A673 (cell line): ENCODE results near the gene PDGFC. TPM values are rescaled to one million over a fixed set of nuclear protein-coding genes. Genes with fewer than 3 reads are reported as not detected.

ENCODE experiments used
- BruUV-seq: library from RNA; stranded (reverse); fragments of 400-500 nt; replicated peaks from 2 replicates; lab custom pipeline; 2021; lab: Mats Ljungman, UMichigan
- CTCF ChIA-PET: fragments of 300-600 bp; sonication (Branson Sonifier 250); formaldehyde crosslinking; loops from one replicate; lab custom pipeline; 2022; ENCODE audit warnings: antibody characterized with exemption; lab: Charles Lee
- POLR2A ChIA-PET: fragments of 300-600 bp; sonication (Branson Sonifier 250); formaldehyde crosslinking; loops from one replicate; lab custom pipeline; 2022; ENCODE audit warnings: antibody characterized with exemption; ENCODE audit not compliant: low non-redundant PET; lab: Charles Lee
- DNase-seq: peaks from one replicate; pipeline ENCODE4 v3.0.0-alpha.2; 2015; ENCODE audit warnings: low spot score
- H3K27ac ChIP-seq: fragments of 200-600 bp; sonication (generic); 2 replicates; pipeline ENCODE4 v1.5.1; 2016; ENCODE audit warnings: mixed run types, low read depth, mild to moderate bottlenecking, mixed read lengths, antibody characterized with exemption, low read length; ENCODE audit not compliant: poor library complexity, severe bottlenecking
- H3K27me3 ChIP-seq: fragments of 200-600 bp; sonication (generic); replicated peaks from 2 replicates; pipeline ENCODE4 v1.6.1; 2017; ENCODE audit warnings: mixed run types, low read depth, mild to moderate bottlenecking, mixed read lengths, antibody characterized with exemption, low read length; ENCODE audit not compliant: insufficient read depth, poor library complexity
- H3K36me3 ChIP-seq: fragments of 200-600 bp; sonication (generic); 2 replicates; pipeline ENCODE4 v1.6.1; 2016; ENCODE audit warnings: mixed run types, mild to moderate bottlenecking, mixed read lengths, antibody characterized with exemption, low read length; ENCODE audit not compliant: insufficient read depth, poor library complexity, severe bottlenecking
- H3K4me1 ChIP-seq: fragments of 200-600 bp; sonication (generic); 2 replicates; pipeline ENCODE4 v1.6.1; 2017; ENCODE audit warnings: mixed run types, mild to moderate bottlenecking, mixed read lengths, antibody characterized with exemption, low read length; ENCODE audit not compliant: insufficient read depth, poor library complexity, severe bottlenecking
- H3K4me3 ChIP-seq: fragments of 200-600 bp; sonication (generic); 2 replicates; pipeline ENCODE4 v1.5.1; 2016; ENCODE audit warnings: low read depth, mixed run types, mild to moderate bottlenecking, mixed read lengths, low read length; ENCODE audit not compliant: poor library complexity, severe bottlenecking
- H3K9me3 ChIP-seq: fragments of 200-600 bp; sonication (generic); 2 replicates; pipeline ENCODE4 v1.6.1; 2016; ENCODE audit warnings: mixed run types, low read depth, mild to moderate bottlenecking, mixed read lengths, antibody characterized with exemption, low read length; ENCODE audit not compliant: poor library complexity, severe bottlenecking
- EZH2 ChIP-seq: fragments of 200-600 bp; sonication (generic); IDR thresholded peaks from 2 replicates; pipeline ENCODE4 v1.6.1; 2017; ENCODE audit warnings: borderline replicate concordance, low read depth, mild to moderate bottlenecking, mixed read lengths, antibody characterized with exemption, low read length; ENCODE audit not compliant: poor library complexity, severe bottlenecking
- intact Hi-C: fragments of 100-400 bp; cut with micrococcal nuclease; formaldehyde crosslinking; loops from one replicate; pipeline ENCODE4 v1.10.0; 2022; ENCODE audit not compliant: unreplicated experiment
- total RNA-seq: library from RNA; stranded (reverse); gene quantifications from 2 replicates; pipeline ENCODE4 v1.2.3, GENCODE V29; 2021
- TF ChIP-seq, protein P1 (sequence below): fragments of 300-800, 200-600 bp; sonication (generic); conservative IDR thresholded peaks from 2 replicates; pipeline ENCODE4 v1.5.1; 2017; ENCODE audit warnings: low read depth, mild to moderate bottlenecking, antibody characterized with exemption, low read length, moderate library complexity, mixed read lengths

The PDGFC gene
- total RNA-seq, 1 experiment from 2014 or later: 28.0 TPM

GRCh38 chr4:156898373-156899117, 73.1 kb downstream of the PDGFC start:
- H3K36me3 ChIP-seq: no peaks in the 10 kb centered on the region
- intact Hi-C loops: no loop called here
- TF ChIP-seq, protein P1, sequence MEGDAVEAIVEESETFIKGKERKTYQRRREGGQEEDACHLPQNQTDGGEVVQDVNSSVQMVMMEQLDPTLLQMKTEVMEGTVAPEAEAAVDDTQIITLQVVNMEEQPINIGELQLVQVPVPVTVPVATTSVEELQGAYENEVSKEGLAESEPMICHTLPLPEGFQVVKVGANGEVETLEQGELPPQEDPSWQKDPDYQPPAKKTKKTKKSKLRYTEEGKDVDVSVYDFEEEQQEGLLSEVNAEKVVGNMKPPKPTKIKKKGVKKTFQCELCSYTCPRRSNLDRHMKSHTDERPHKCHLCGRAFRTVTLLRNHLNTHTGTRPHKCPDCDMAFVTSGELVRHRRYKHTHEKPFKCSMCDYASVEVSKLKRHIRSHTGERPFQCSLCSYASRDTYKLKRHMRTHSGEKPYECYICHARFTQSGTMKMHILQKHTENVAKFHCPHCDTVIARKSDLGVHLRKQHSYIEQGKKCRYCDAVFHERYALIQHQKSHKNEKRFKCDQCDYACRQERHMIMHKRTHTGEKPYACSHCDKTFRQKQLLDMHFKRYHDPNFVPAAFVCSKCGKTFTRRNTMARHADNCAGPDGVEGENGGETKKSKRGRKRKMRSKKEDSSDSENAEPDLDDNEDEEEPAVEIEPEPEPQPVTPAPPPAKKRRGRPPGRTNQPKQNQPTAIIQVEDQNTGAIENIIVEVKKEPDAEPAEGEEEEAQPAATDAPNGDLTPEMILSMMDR: no peak
- TF ChIP-seq EZH2: no peak
- no peak overlapping the region for H3K27ac ChIP-seq
- CTCF ChIA-PET: interaction anchor here (0.7 to 0.9 kb wide), 2 partner anchors 16 to 70 kb away, joined by 3 to 4 read pairs; no protein-coding TSS in a partner anchor
- POLR2A ChIA-PET: no interaction called here
- no peak overlapping the region for H3K4me3 ChIP-seq
- H3K9me3 ChIP-seq: no peaks in the 10 kb centered on the region
- peak; percentile 39 for DNase-seq
- H3K27me3 ChIP-seq: no peaks in the 10 kb centered on the region
- H3K4me1 ChIP-seq: peaks cover 28% of the 10 kb centered on the region
- BruUV-seq: no TSS peak

DNA sequence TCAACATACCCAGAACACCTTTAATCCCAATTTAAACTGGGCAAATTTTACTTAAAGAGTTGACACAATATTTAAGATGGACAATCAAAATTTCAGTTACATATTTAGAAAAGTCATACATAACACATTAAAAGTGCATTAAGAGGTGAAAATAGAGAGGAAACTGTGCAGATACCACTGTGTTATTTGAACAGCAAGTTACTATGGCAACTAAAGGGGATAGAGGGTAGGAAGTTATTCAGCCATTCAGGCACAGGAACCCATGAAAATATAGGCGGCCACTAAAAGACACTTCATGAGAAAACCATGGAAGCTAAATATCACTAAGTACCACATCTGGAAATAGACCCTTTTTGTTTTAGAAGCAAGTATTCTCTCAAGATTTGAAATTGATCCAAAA, 75.1 kb downstream of the PDGFC start:
- H3K9me3 ChIP-seq: no peaks in the 10 kb centered on the region
- TF ChIP-seq, protein P1: no peak
- TF ChIP-seq EZH2: no peak
- ChIA-PET POLR2A (no interaction called here), CTCF (no interaction called here)
- no peak overlapping the region for H3K27ac ChIP-seq
- intact Hi-C loops: no loop called here
- peaks cover 28% of the 10 kb centered on the region for H3K4me1 ChIP-seq
- no peak overlapping the region for H3K4me3 ChIP-seq
- no peak for DNase-seq
- BruUV-seq: no TSS peak
- H3K27me3 ChIP-seq: no peaks in the 10 kb centered on the region
- no peaks in the 10 kb centered on the region for H3K36me3 ChIP-seq

DNA sequence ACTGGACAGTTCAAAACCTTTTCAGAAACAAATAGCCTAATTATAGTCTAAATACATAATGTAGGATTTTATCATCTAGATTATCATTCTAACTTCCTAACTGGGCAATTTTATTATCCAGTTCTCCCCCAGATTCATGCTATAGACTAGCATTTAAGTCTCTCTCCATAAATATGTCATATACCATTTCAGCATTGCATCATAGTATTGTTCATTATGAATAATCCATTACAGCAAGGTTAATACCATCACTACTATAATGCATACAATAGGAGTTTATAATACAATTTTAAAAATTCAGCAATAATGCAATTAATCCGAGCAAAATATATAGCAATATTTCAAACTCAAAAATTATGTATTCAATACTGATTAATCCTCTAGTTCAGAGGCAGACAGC, 77.4 kb downstream of the PDGFC start:
- no peaks in the 10 kb centered on the region for H3K9me3 ChIP-seq
- TF ChIP-seq, protein P1: no peak
- no peak for TF ChIP-seq EZH2
- peaks cover 34% of the 10 kb centered on the region for H3K4me1 ChIP-seq
- no peak overlapping the region for H3K4me3 ChIP-seq
- ChIA-PET CTCF (no interaction called here), POLR2A (no interaction called here)
- DNase-seq: peak; percentile 48
- no peaks in the 10 kb centered on the region for H3K36me3 ChIP-seq
- no TSS peak for BruUV-seq
- no peak overlapping the region for H3K27ac ChIP-seq
- intact Hi-C loops: no loop called here
- H3K27me3 ChIP-seq: no peaks in the 10 kb centered on the region
